Measurements from ENCODE around the gene SERPINE1.

The SERPINE1 gene

GRCh38 chr7:101156866-101157589, 30.1 kb downstream of the SERPINE1 start:
- DNase-seq: no peak

GRCh38 chr7:101159696-101160674, 33.1 kb downstream of the SERPINE1 start:
- no peak for DNase-seq

GRCh38 chr7:101160910-101161309, 34.0 kb downstream of the SERPINE1 start:
- no peak for DNase-seq

- no peak for DNase-seq
Observed at GRCh38 chr7:101161692-101162471, 35.0 kb downstream of the SERPINE1 start.

- no peak for DNase-seq
Observed at GRCh38 chr7:101162551-101163278, 35.8 kb downstream of the SERPINE1 start.

GRCh38 chr7:101163279-101164070, 36.6 kb downstream of the SERPINE1 start:
- no peak for DNase-seq

- no peak for DNase-seq
Observed at GRCh38 chr7:101164071-101164840, 37.4 kb downstream of the SERPINE1 start.

- DNase-seq: peak; percentile 90
Observed at GRCh38 chr7:101165075-101165957, 38.4 kb downstream of the SERPINE1 start, which contains the start of gene VGF. TSS of gene VGF (minus strand) at chr7:101165569. CDS start at chr7:101164843, 726 bp downstream.

- DNase-seq: no peak
Observed at GRCh38 chr7:101165958-101166647, 39.2 kb downstream of the SERPINE1 start.

GRCh38 chr7:101166648-101166908, 39.7 kb downstream of the SERPINE1 start:
- no peak for DNase-seq

- DNase-seq: no peak
Observed at GRCh38 chr7:101166909-101167644, 40.2 kb downstream of the SERPINE1 start.

- no peak for DNase-seq
Observed at GRCh38 chr7:101167645-101168411, 40.9 kb downstream of the SERPINE1 start.

- DNase-seq: no peak
Observed at GRCh38 chr7:101168412-101169049, 41.6 kb downstream of the SERPINE1 start.

GRCh38 chr7:101169110-101169837, 42.4 kb downstream of the SERPINE1 start:
- DNase-seq: no peak

- peak; percentile 62 for DNase-seq
Observed at GRCh38 chr7:101169838-101170551, 43.1 kb downstream of the SERPINE1 start.
